Limb (tissue), 2 donors: Measurements from ENCODE around the gene PYCR2.
A peak's percentile ranks its signal among the peaks of the same experiment; 100 is the strongest.
"Not testable (repeated sequence)": the region's sequence is repeated elsewhere in the genome, so short reads cannot be mapped to it uniquely, and the experiment has no call there.

ENCODE experiments used
- DNase-seq, 2 donors: peaks; one replicate each; pipeline ENCODE4 v3.0.0-alpha.2; 2016; ENCODE audit errors: extremely low spot score in 2 of 2

PYCR2 gene

GRCh38 chr1:225942574-225942973 lies 18.5 kb upstream of the PYCR2 start:
- no peak for DNase-seq

- DNase-seq: no peak
These were observed 17.8 kb upstream of the PYCR2 start for GRCh38 chr1:225941942-225942222.

- DNase-seq: peak; percentile 39 to 55
These were observed 17.3 kb upstream of the PYCR2 start, which contains the start of gene LEFTY2 for GRCh38 chr1:225941187-225941941. TSS of gene LEFTY2 (minus strand) at chr1:225941220. CDS start at chr1:225941140, 80 bp downstream.

- DNase-seq: no peak
These were observed 16.5 kb upstream of the PYCR2 start for GRCh38 chr1:225940385-225941151.

GRCh38 chr1:225939939-225940310 lies 15.9 kb upstream of the PYCR2 start:
- not testable (repeated sequence) for DNase-seq

- not testable (repeated sequence) for DNase-seq
These were observed 15.3 kb upstream of the PYCR2 start for GRCh38 chr1:225939097-225939938.

GRCh38 chr1:225937048-225937968 lies 13.3 kb upstream of the PYCR2 start:
- DNase-seq: no peak

- no peak for DNase-seq
These were observed 12.5 kb upstream of the PYCR2 start for GRCh38 chr1:225936523-225936922.

GRCh38 chr1:225936086-225936485 lies 12.0 kb upstream of the PYCR2 start:
- DNase-seq: not testable (repeated sequence)

- DNase-seq: no peak
These were observed 10.7 kb upstream of the PYCR2 start for GRCh38 chr1:225934711-225935110.

- DNase-seq: no peak
These were observed 9.0 kb upstream of the PYCR2 start for GRCh38 chr1:225933072-225933471.

- DNase-seq: no peak
These were observed 7.5 kb upstream of the PYCR2 start for GRCh38 chr1:225931270-225932136.

- no peak for DNase-seq
These were observed 6.5 kb upstream of the PYCR2 start for GRCh38 chr1:225930566-225930965.

GRCh38 chr1:225929462-225929861 lies 5.4 kb upstream of the PYCR2 start:
- not testable (repeated sequence) for DNase-seq

- DNase-seq: no peak
These were observed 4.4 kb upstream of the PYCR2 start for GRCh38 chr1:225928186-225929175.

- DNase-seq: no peak
These were observed 2.6 kb upstream of the PYCR2 start for GRCh38 chr1:225926551-225927113.

- DNase-seq: no peak
These were observed 714 bp downstream of the PYCR2 start for GRCh38 chr1:225923381-225923691.
